Measurements from ENCODE around the gene ARHGEF6. TPM values are rescaled to one million over a fixed set of nuclear protein-coding genes. Genes with fewer than 3 reads are reported as not detected.

Gene ARHGEF6
- total and polyA plus RNA-seq, 4 donors = 1.6 to 9.2 (median 4.2) TPM

- no peak for DNase-seq (ENCODE audit: low spot score)
- H3K9me3 ChIP-seq (ENCODE audit: control insufficient read depth in 4 of 4, low read length in 3 of 4) = no peaks in the 10 kb centered on the region
- TF ChIP-seq MAX (IDR thresholded peaks at IDR 0.05) (no peak), GABPA (IDR thresholded peaks at IDR 0.05 in 1 of 2, conservative IDR thresholded peaks at IDR 0.05 in 1 of 2) (no peak), NR2F2 (IDR thresholded peaks at IDR 0.05) (no peak), HNF4G (IDR thresholded peaks at IDR 0.05) (no peak), ATF3 (IDR thresholded peaks at IDR 0.05) (no peak), FOXA1 (IDR thresholded peaks at IDR 0.05) (no peak), ZBTB33 (IDR thresholded peaks at IDR 0.05) (no peak), EGR1 (IDR thresholded peaks at IDR 0.05; ENCODE audit: low read depth in 2 of 2) (no peak), SP1 (IDR thresholded peaks at IDR 0.05) (no peak), TAF1 (conservative IDR thresholded peaks at IDR 0.05) (no peak), JUND (IDR thresholded peaks at IDR 0.05) (no peak)
- no peaks in the 10 kb centered on the region for H3K36me3 ChIP-seq (ENCODE audit: control insufficient read depth in 4 of 4, insufficient read depth in 3 of 4, low read depth in 1 of 4, low read length in 3 of 4)
- no peak overlapping the region for H3K9ac ChIP-seq (ENCODE audit: low read depth in 1 of 2, low read length in 2 of 2)
- WGBS = 87% methylated on average over 5 of the region's 5 CpGs
- H3K27me3 ChIP-seq (ENCODE audit: control insufficient read depth in 4 of 4, insufficient read depth in 4 of 4, low read length in 3 of 4) = peaks cover 0 to 4% (median 0%) of the 10 kb centered on the region in 4 donors
- H3K4me3 ChIP-seq (ENCODE audit: low read depth in 1 of 3, low read length in 3 of 3) = no peak overlapping the region
- no peak overlapping the region for H3K27ac ChIP-seq (ENCODE audit: low read depth in 1 of 2, low read length in 2 of 2)
- no peaks in the 10 kb centered on the region for H3K4me1 ChIP-seq (ENCODE audit: control insufficient read depth in 4 of 4, insufficient read depth in 4 of 4, low read length in 3 of 4)
These were observed 96.6 kb downstream of the ARHGEF6 start for GRCh38 chrX:136684120-136684519.

- no peaks in the 10 kb centered on the region for H3K36me3 ChIP-seq (ENCODE audit: control insufficient read depth in 4 of 4, insufficient read depth in 3 of 4, low read depth in 1 of 4, low read length in 3 of 4)
- no peak overlapping the region for H3K27ac ChIP-seq (ENCODE audit: low read depth in 1 of 2, low read length in 2 of 2)
- WGBS = 83% methylated on average over 6 of the region's 6 CpGs
- no peaks in the 10 kb centered on the region for H3K9me3 ChIP-seq (ENCODE audit: control insufficient read depth in 4 of 4, low read length in 3 of 4)
- H3K9ac ChIP-seq (ENCODE audit: low read depth in 1 of 2, low read length in 2 of 2) = no peak overlapping the region
- no peak for DNase-seq (ENCODE audit: low spot score)
- peaks cover 0 to 4% (median 0%) of the 10 kb centered on the region in 4 donors for H3K27me3 ChIP-seq (ENCODE audit: control insufficient read depth in 4 of 4, insufficient read depth in 4 of 4, low read length in 3 of 4)
- no peak overlapping the region for H3K4me3 ChIP-seq (ENCODE audit: low read depth in 1 of 3, low read length in 3 of 3)
- H3K4me1 ChIP-seq (ENCODE audit: control insufficient read depth in 4 of 4, insufficient read depth in 4 of 4, low read length in 3 of 4) = no peaks in the 10 kb centered on the region
- TF ChIP-seq ZBTB33 (IDR thresholded peaks at IDR 0.05) (no peak), TAF1 (conservative IDR thresholded peaks at IDR 0.05) (no peak), RAD21 (IDR thresholded peaks at IDR 0.05) (no peak), GABPA (IDR thresholded peaks at IDR 0.05 in 1 of 2, conservative IDR thresholded peaks at IDR 0.05 in 1 of 2) (no peak), JUND (IDR thresholded peaks at IDR 0.05) (no peak), FOXA2 (IDR thresholded peaks at IDR 0.05) (no peak), CTCF (IDR thresholded peaks at IDR 0.05; ENCODE audit: low read depth, low read length, missing input control) (no peak), HNF4G (IDR thresholded peaks at IDR 0.05) (no peak), FOXA1 (IDR thresholded peaks at IDR 0.05) (no peak), SP1 (IDR thresholded peaks at IDR 0.05) (no peak), EGR1 (IDR thresholded peaks at IDR 0.05; ENCODE audit: low read depth in 2 of 2) (no peak), REST (IDR thresholded peaks at IDR 0.05) (no peak)
These were observed 101.2 kb downstream of the ARHGEF6 start for GRCh38 chrX:136679531-136679930.

Data from liver (tissue), 9 donors.